GM21528 (cell line): Measurements from ENCODE around the gene LRRC23.

Experiments
- ATAC-seq: cut with Tn5 transposase; IDR thresholded peaks from one replicate; pipeline ENCODE4 v1.9.1; 2021; ENCODE audit warnings: mild to moderate bottlenecking, moderate library complexity; ENCODE audit not compliant: unreplicated experiment, low FRiP score

The LRRC23 gene

GRCh38 chr12:6955108-6956020 lies 50.7 kb downstream of the LRRC23 start:
- ATAC-seq: no peak

GRCh38 chr12:6956021-6956727 lies 51.6 kb downstream of the LRRC23 start:
- ATAC-seq: no peak

- no peak for ATAC-seq
Measured at GRCh38 chr12:6957151-6957701, 52.6 kb downstream of the LRRC23 start.

GRCh38 chr12:6957741-6958608 lies 53.4 kb downstream of the LRRC23 start:
- no peak for ATAC-seq

DNA sequence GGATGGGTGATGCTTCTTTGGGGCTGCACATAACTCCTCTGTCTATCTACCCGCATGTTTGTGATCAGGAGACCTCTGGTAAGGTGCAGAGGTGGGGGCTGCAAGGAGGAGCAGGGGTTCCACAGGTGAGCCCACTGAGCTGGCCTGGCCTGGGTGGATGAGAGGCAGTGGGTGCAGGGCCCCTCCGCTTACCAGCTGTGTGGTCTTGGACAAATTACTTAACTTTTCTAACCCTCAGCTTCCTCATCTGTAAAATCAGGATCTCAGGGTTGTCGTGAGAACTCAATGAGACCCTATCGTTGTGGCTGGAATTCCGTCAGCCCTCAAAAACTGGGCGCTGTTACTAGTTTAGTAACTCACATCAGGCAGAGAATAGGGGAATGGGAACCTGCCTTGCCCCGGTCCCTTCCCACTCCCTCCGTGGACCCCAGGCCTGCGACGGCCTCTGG lies 54.0 kb downstream of the LRRC23 start:
- ATAC-seq: no peak

DNA sequence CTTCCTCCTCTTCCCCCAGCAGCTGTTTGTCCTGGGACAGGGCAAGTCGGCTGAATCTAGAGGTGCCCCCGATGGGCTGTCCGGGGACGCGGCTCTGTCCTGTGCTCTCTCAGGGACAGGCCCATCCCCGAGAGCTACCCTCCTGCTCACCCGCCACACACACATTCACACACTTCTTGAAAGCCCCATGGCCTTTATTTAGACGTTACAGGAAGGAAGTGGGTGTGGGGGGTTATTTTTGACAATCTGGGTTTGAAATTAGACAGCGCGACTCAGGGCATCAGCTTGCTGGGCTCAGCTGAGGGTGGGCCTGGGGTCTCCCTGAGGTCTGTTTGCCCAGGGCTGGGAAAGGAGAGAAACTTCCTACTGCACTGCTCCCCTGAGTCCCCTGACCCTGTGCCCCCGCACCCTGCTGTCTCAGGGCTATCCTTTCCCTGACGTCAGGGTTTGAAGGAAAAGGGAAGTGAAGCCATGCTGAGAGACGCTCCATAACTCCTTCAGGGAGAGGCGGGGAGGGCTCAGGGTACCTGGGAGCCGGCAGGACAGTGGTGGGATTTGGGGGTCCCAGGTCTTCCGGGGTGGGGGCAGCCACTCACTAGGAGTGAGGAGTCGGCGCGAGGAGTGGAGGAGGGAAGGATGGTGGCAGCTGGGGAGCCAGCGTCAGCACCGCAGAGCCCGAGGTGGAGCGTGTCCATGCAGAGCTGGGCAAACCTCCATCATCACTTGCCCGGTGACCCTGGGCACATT lies 54.6 kb downstream of the LRRC23 start:
- no peak for ATAC-seq

DNA sequence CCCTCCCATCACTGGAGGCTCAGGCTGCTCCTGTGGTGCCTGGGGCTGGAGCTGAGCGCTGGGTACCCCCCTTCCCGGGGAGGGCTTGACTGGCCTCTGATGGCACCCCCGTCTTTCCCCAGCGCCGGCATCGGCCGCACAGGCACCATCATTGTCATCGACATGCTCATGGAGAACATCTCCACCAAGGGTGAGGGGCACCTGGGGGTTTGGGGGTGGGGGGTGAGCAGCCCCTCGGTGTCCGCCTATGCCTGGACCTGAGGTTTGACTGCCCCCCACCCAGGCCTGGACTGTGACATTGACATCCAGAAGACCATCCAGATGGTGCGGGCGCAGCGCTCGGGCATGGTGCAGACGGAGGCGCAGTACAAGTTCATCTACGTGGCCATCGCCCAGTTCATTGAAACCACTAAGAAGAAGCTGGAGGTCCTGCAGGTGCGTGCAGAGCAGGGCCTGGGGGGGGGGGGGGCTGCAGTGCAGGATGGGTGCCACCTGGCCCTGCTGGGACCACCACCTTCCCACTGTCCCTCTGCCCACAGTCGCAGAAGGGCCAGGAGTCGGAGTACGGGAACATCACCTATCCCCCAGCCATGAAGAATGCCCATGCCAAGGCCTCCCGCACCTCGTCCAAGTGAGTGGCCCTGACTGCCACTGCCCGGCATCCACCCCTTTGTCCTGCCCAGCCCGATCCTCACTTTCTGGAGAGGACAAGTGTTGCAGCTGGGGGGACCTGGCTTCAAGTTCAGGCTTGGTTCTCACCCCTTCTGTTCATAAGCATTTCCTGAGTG lies 55.4 kb downstream of the LRRC23 start:
- no peak for ATAC-seq

DNA sequence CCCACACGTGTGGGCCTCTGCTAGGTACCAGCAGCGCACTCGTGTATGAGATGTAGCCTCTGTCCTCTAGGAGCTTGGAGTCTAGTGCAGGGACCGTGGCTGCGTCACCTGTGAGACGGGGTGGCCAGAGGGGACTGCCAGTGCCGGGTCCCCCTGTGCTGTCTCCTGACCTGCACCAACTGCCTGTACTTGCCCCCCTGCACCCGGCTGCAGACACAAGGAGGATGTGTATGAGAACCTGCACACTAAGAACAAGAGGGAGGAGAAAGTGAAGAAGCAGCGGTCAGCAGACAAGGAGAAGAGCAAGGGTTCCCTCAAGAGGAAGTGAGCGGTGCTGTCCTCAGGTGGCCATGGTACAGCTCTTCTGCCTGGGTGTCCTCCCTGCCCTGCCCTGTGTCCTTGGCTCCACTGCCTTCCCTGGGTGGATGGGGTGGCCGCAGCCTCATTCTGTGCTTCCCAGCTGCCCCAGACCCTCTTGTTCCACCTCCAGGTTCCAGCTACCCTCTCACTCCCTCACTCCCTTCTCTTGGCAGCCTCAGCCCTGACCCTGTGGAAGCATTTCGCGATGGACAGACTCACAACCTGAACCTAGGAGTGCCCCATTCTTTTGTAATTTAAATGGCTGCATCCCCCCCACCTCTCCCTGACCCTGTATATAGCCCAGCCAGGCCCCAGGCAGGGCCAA lies 56.1 kb downstream of the LRRC23 start:
- no peak for ATAC-seq

DNA sequence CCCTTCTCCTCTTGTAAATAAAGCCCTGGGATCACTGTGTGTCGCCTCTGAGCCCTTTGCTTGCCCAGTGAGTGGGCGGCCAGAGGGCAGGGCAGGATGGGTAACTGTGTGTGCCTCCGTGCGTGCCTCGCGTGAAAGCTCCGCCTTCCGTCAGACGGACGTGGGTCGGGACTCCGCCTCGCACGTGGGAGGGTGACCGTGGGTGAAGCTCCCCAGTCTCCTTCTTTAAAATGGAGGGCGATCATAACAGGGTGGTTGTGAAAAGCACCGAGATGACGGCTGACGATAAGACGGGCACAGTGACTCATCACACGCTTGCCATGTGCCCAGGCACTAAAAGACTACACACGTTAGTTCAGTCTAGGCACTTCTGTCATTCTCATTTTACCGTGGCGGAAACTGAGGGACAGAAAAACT lies 56.7 kb downstream of the LRRC23 start:
- no peak for ATAC-seq

- no peak for ATAC-seq
Measured at GRCh38 chr12:6961695-6962284, 57.2 kb downstream of the LRRC23 start.

DNA sequence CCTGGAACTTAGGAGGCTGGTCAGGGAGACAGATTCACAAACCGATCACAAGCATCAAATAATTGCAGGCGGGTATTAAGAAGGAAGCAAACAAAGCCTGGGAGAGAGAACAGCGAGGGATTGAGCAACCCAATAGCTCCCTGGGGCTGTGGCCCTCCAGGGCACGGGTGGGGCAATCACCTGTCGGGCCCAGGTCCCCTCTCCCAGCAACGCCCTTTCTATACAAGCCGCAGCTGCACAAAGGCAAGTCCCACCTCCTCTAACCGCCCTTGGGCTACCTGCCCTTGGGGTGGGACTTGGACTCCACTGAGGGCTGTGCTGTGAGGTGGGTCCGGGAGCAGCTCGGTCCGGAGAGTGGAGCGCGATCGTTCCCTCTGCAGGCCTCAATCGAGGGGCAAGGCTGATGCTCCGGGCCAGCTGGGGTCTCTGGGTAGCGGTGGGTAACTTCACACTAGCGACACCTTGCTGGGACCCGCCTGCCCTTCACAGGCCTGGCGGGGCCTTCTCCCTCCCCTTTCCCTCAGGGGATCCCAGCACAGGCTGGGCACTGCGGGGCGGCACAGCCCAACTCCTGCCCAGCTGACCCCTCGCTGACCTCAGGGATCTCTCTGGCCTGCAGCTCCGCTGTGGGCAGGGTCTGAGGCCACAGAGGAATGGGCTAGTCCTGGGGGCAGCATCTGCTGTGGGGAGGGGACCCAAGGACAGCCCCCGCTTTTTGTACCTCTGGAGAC lies 57.8 kb downstream of the LRRC23 start:
- ATAC-seq: no peak

DNA sequence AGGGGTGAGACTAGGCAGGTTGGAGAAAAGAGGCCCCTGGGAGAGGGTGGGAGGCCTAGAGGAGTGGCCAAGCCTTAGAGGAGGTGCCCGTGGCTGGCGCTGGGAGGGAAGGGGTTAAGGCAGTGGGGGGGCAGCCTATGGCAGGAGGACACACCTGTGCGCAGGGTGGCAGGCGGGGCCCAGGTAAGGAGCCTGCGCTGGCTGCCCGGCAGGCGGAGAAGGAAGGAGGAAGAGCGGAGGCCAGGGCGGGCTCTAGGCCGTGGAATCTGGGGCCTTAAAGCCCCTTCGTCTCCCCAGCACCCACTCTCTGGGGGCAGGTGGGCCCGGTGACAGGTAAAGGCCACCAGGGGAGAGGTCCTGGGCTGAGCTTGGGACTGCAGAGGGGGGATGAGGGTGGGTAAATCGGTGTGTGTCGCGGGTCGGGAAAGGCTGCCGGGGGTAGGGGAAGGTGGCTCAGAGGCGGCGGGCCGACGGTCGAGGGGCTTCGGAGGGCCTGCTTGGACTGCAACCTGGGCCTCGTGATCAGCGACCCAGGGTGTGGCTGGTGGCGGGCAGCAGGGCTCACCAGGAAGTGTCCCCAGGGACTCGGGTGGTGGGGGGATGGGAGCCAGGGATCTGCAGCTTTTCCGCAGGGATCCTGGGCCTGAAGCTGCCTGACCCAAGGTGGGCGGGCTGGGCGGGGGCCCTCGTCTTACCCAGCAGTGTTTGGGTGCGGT lies 58.6 kb downstream of the LRRC23 start:
- no peak for ATAC-seq
